Superior temporal gyrus (tissue), 1 donor: ENCODE results near the gene ANKRD22.
"Not testable (repeated sequence)": the region's sequence is repeated elsewhere in the genome, so short reads cannot be mapped to it uniquely, and the experiment has no call there.

Experiments
- DNase-seq: peaks from one replicate; pipeline ENCODE4 v3.0.0-alpha.2; 2016; ENCODE audit errors: extremely low spot score

ANKRD22 gene

GRCh38 chr10:88851706-88852105 is at the start of gene ANKRD22:
TSS of gene ANKRD22 (minus strand) at chr10:88851844. CDS start at chr10:88851607, 237 bp downstream.
- DNase-seq: no peak

DNA sequence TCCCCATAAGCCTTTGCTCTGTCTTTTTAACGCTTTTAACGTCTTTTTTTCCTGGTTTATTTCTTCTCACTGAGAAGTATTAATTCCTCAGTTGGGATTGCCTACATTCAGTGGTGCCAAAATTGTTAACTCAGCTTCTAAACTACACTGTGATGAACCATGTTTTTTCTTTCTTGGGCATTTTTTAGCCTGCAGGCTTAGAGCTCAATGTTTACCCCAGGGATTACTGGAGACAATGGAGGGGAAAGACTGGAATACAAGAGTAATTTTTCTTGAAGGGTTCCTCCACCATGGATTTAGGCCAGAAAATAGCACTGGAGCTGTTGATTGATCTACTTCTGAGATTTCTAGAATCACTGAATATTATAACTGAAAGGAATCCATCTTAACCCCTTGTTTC is 48.2 kb upstream of the ANKRD22 start:
- no peak for DNase-seq

DNA sequence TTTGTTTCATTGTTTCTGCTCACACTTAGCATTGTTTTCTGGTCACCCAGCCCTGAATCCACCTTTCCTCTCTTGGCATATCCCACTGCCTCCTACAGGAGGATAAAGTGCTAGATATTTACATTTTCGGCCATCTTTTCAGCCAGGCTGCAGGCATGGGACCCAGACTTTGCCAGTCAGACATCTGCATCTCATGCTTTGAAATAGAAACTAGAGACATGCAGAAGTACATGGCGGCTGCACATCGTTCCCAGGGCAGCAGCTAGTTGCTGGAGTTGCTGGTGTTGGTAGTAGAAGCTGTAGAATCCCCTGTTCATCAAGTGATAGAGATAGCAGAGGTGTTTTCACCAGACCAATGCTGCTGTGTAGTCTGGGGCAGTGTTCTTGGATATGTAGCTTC is 47.1 kb upstream of the ANKRD22 start:
- DNase-seq: no peak

GRCh38 chr10:88896994-88897853 is 45.6 kb upstream of the ANKRD22 start:
- DNase-seq: no peak

DNA sequence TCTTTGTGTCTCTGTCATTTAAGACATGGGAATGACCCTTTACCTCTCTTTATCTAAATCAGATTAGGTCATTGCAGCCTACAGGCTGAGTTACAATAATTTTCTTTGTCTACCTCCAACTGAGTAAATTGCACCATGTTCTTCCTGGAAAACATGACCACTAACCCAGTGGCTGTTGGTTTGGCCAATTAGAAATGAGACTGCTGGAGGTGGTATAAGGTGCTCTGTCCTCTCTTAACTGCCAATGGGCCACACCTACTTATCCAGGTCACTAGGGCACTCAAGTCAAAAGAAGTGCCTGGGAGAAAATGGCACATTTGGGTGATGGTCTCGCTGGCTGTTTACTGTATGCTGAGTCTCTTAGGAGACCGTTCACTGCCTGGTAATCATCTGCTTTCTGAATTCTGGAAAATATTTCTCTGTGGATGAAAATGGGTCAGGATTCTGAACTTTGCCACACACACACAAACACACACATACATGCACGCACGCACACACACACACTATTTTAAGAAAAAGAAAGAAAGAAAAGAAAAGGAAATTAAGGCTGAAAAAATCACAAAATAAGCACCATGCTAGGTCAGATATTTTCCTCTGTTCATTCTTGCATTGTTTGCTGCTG is 44.8 kb upstream of the ANKRD22 start:
- no peak for DNase-seq

DNA sequence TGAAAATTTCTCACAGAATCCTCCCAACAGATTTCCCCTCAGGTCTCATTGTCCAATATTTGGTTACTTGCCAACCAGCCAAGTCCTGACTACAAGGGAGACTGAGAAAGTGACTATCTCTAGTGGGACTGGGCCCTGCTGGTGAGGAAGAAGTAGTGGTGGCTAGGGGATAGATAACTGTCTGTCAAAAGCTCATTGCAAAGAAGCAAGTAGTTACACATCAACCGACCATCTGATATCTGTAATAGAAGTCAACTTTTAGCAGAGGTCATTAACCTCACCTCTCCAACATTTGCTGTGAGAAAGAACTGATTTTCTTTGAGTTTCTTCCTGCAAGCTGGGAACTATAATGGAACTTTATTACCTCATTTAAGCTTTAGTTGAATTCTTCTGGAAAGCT is 43.6 kb upstream of the ANKRD22 start:
- DNase-seq: no peak

DNA sequence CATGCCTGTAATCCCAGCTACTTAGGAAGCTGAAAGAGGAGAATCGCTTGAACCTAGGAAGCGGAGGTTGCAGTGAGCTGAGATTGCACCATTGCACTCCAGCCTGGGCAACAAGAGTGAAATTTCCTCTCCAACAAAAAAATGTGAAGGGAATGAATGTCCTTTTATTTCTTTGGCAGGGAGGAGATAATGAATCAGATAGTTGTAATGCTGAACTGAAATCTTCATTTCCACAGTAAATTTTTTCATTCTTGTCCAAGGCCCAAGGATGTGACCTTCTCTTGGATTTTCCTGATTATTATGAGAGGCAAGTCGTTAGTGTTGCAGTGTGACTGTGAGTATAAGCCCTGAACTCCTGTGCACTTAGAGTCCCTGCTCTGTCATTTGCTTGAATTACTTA is 42.0 kb upstream of the ANKRD22 start:
- no peak for DNase-seq

DNA sequence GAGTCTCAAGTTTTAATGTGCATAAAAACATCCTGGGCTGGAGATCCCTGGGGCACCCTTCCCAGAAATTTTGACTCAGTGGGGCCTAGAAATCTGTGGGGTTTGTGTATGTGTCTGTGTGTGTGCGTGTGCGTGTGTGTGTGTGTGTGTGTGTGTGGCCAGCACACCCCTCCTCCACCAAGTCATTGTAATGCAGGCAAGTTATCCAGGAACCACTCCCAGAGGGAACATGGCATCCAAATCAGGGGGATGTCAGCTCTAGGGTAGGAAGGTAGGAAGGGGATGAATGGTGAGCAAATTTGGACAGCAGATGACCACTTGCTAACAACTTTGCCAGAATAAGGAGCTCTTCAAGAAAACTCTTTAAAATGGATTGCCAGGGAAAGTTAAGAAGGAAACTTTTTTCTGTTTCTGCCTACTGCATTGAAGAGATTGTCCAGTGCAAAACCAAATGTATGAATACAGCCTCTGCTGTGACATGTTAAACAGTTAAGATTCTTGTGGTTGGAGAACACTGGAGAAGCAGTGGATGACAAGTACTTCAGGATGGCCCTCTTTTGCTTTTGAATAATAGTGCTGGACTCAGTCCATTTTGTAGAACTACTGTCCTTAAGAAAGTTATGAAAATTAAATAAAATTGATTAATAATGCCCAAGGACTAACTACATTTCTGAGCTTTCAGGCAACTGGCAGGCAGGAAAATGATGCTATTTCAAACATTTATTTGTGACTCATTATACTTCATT is 40.8 kb upstream of the ANKRD22 start:
- no peak for DNase-seq

- DNase-seq: no peak
These were observed 39.2 kb upstream of the ANKRD22 start for GRCh38 chr10:88890681-88891381.

- DNase-seq: no peak
These were observed 38.1 kb upstream of the ANKRD22 start for GRCh38 chr10:88889559-88890337.

- no peak for DNase-seq
These were observed 37.3 kb upstream of the ANKRD22 start for GRCh38 chr10:88888810-88889445.

DNA sequence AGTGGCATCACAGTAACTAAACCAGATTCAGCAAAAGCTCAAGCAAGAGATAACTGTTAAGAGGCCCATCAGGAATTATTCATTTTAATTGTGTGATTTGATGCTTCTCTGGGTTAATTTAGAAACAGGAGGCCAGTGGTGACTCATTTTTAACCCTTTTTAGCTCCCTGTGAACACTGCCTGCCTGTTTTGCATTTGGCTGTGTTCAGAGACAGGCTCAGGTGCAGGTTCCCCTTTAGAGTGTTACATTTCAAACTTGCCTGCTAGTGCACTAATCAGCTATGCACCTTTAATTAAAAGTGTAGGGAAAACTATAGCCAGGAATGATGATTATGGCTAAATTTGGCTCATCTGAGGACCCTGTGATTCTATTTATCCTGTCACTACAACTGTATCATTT is 34.9 kb upstream of the ANKRD22 start:
- no peak for DNase-seq

- DNase-seq: no peak
These were observed 31.8 kb upstream of the ANKRD22 start for GRCh38 chr10:88883448-88883809.

DNA sequence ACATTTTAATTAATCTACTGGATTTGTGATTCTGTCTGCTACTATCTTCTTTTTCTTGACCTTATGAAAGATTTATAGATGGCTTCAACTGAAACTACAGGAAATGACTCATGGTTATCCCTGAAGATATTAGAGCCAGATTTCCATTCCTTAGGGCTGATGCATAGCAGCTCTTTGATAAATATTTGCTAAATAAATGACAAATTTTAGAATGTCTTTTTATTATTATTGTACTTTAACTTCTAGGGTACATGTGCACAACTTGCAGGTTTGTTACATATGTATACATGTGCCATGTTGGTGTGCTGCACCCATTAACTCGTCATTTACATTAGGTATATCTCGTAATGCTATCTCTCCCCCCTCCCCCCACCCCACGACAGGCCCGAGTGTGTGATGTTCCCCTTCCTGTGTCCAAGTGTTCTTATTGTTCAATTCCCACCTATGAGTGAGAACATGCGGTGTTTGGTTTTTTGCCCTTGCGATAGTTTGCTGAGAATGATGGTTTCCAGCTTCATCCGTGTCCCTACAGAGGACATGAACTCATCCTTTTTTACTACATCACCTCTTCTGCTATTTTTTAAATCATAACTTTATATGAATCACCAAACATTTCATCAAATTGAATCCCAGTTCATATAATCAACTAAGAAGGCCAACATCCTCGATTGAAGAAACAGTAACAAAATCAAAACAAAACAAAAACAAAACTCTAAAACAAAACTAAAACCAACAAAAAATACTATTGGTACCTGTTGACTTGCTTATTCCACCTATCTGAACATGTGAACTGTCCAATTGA is 31.2 kb upstream of the ANKRD22 start:
- DNase-seq: not testable (repeated sequence)

GRCh38 chr10:88881922-88882645 is 30.4 kb upstream of the ANKRD22 start:
- DNase-seq: no peak

- DNase-seq: peak; percentile 49
These were observed 29.7 kb upstream of the ANKRD22 start for GRCh38 chr10:88881320-88881719.

DNA sequence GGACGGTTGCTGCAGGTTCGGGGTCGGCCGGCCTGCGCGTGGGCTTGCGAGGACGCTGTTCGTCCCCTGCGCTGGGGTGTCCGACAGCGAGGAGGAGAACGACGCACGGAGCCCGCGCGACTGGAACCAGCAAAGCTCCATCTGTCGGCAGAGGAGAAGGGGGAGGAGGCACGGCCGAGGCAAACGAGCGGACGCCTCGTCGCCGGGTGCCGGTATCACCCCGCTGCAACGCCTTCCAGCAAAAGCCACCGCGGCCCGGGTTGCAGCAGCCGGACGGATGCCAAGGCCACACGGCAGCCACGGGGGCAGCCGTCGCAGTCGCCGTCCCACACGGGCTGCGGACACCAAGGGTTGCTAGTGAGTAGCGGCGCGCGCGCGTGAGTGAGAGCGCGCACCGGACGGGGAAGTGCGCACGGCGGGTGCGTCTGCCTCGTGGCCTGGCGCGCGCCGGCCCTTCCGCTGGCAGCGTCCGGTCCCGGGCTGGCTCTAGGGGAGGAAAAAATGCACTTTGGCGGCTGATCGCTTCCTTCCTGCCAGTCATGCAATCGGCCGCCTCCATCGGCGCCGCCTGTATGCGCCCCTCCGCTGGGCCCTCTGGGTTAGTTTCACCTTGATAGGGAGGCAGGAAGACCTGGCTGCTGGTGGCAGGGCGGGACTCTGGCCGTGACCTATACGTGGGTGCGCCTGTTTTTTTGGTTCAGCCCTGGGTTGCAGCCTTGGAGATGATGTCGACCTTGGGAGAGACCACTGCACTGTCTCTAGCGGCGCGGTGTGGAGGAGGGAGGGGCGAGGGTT is 28.8 kb upstream of the ANKRD22 start:
- DNase-seq: peak; percentile 65

GRCh38 chr10:88879534-88880281 is 28.1 kb upstream of the ANKRD22 start, which contains the start of gene STAMBPL1:
TSS of gene STAMBPL1 (plus strand) at chr10:88880245. CDS start at chr10:88901709, 21,464 bp downstream.
- peak; percentile 60 for DNase-seq
